Measurements from ENCODE around the gene EARS2. TPM values are rescaled to one million over a fixed set of nuclear protein-coding genes. Genes with fewer than 3 reads are reported as not detected.

Gene EARS2
- total and polyA plus RNA-seq, 2 of the 4 experiments (the other 2 are of a cell fraction) = 28.1 to 37.8 TPM

DNA sequence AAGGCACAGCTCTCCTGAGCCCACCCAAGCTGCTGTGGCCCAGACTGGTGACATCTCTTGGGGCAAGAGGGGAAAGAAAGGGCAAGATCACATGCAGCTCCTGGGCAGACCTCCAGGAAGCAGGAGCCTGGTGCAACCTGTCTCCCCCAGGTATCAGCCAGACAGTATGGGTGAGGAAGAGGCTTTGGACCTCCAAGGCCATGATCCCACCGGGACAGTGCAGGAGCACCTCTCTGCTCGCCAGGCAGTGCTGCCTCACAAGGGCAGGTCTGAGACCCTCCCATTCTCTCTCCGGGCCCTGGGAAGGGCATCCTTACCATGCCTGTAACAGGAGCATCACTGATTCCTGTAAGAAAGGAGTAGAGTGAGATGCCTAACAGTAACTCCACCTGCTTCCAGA is 78.6 kb downstream of the EARS2 start:
- H3K23ac ChIP-seq (ENCODE audit: low read depth, low read length) = no peak overlapping the region
- H2BK20ac ChIP-seq (ENCODE audit: low read depth, low read length) = no peak overlapping the region
- H3K9ac ChIP-seq (ENCODE audit: low read depth, low read length) = no peak overlapping the region
- H3K56ac ChIP-seq (ENCODE audit: extremely low read depth, insufficient read depth, low read length) = no peak overlapping the region
- H3K4me3 ChIP-seq (ENCODE audit: insufficient read depth, low read depth, low read length) = no peak overlapping the region
- H3K27ac ChIP-seq (ENCODE audit: insufficient read depth, low read length) = no peak overlapping the region
- no peaks in the 10 kb centered on the region for H3K4me1 ChIP-seq (ENCODE audit: control insufficient read depth, insufficient read depth, low read length)
- no peaks in the 10 kb centered on the region for H3K9me3 ChIP-seq (ENCODE audit: control insufficient read depth, insufficient read depth, low read length)
- no peaks in the 10 kb centered on the region for H3K27me3 ChIP-seq (ENCODE audit: control insufficient read depth, insufficient read depth, low read length)
- H3K18ac ChIP-seq (ENCODE audit: low read depth, low read length) = no peak overlapping the region
- H4K20me1 ChIP-seq (ENCODE audit: insufficient read depth, low read length) = no peaks in the 10 kb centered on the region
- H3K9me1 ChIP-seq (ENCODE audit: insufficient read depth, low read length) = no peaks in the 10 kb centered on the region
- H4K5ac ChIP-seq (ENCODE audit: low read depth, low read length) = no peak overlapping the region
- no peak overlapping the region for H3K14ac ChIP-seq (replicated peaks; ENCODE audit: low read depth, low read length)
- no peak overlapping the region for H3K4me2 ChIP-seq (ENCODE audit: low read depth, low read length)
- H2AK9ac ChIP-seq (replicated peaks; ENCODE audit: low read depth, low read length, poor library complexity) = no peak overlapping the region
- no peaks in the 10 kb centered on the region for H3K79me1 ChIP-seq (ENCODE audit: low read depth in 1 of 2, low read length in 2 of 2)
- H3K4ac ChIP-seq (ENCODE audit: low read depth, low read length) = no peak overlapping the region
- dilution Hi-C loops (cut with HindIII; ENCODE audit: low sequenced_read_pairs, unreplicated experiment) = no loop called here
- H2AFZ ChIP-seq (replicated peaks; ENCODE audit: low read length, poor library complexity) = no peak overlapping the region
- ATAC-seq (ENCODE audit: low read depth) (no peak), DNase-seq (no peak)
- intact Hi-C loops (cut with micrococcal nuclease) = no loop called here
- CTCF ChIA-PET = interaction anchor here (0.5 kb wide), 1 partner anchor 113 kb away, joined by 3 read pairs; no protein-coding TSS in a partner anchor
- in situ Hi-C loops (cut with MboI; ENCODE audit: low sequenced_read_pairs) = no loop called here
- POLR2A ChIA-PET (ENCODE audit: unreplicated experiment) = no interaction called here
- no peak overlapping the region for H4K8ac ChIP-seq (ENCODE audit: low read depth in 2 of 2, low read length in 2 of 2)
- H4K91ac ChIP-seq (ENCODE audit: insufficient read depth, low read depth, low read length) = no peak overlapping the region
- no peak overlapping the region for H2AK5ac ChIP-seq (ENCODE audit: low read depth, low read length)
- H3K36me3 ChIP-seq (ENCODE audit: control insufficient read depth, insufficient read depth, low read length) = peaks cover 56% of the 10 kb centered on the region
- H2BK15ac ChIP-seq (ENCODE audit: low read depth, low read length) = no peak overlapping the region
- no CpG with 5 or more reads among the region's 3 CpGs for WGBS, 2 experiments (ENCODE audit: extremely low coverage in 2 of 2, insufficient read length in 1 of 2)
- H2BK120ac ChIP-seq (ENCODE audit: low read depth, low read length) = no peak overlapping the region
- no TSS peak for BruUV-seq (replicated peaks)
- H2BK5ac ChIP-seq (ENCODE audit: low read depth, low read length, poor library complexity, severe bottlenecking) = no peak overlapping the region
- TF ChIP-seq CHD1 (IDR thresholded peaks at IDR 0.05; ENCODE audit: low read depth, low read length) (no peak), MAZ (IDR thresholded peaks at IDR 0.05; ENCODE audit: borderline replicate concordance, low read depth, low read length) (no peak), POLR2A (IDR thresholded peaks at IDR 0.05; ENCODE audit: low read depth, low read length) (no peak), RAD21 (IDR thresholded peaks at IDR 0.05; ENCODE audit: low read length) (no peak), SMC3 (IDR thresholded peaks at IDR 0.05; ENCODE audit: low read depth, low read length) (no peak), RCOR1 (IDR thresholded peaks at IDR 0.05; ENCODE audit: insufficient replicate concordance, low read length) (no peak), NFE2L2 (IDR thresholded peaks at IDR 0.05; ENCODE audit: low read depth, low read length) (no peak), FOS (IDR thresholded peaks at IDR 0.05; ENCODE audit: low read depth, low read length) (no peak)
- TF ChIP-seq, protein P1, sequence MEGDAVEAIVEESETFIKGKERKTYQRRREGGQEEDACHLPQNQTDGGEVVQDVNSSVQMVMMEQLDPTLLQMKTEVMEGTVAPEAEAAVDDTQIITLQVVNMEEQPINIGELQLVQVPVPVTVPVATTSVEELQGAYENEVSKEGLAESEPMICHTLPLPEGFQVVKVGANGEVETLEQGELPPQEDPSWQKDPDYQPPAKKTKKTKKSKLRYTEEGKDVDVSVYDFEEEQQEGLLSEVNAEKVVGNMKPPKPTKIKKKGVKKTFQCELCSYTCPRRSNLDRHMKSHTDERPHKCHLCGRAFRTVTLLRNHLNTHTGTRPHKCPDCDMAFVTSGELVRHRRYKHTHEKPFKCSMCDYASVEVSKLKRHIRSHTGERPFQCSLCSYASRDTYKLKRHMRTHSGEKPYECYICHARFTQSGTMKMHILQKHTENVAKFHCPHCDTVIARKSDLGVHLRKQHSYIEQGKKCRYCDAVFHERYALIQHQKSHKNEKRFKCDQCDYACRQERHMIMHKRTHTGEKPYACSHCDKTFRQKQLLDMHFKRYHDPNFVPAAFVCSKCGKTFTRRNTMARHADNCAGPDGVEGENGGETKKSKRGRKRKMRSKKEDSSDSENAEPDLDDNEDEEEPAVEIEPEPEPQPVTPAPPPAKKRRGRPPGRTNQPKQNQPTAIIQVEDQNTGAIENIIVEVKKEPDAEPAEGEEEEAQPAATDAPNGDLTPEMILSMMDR (conservative IDR thresholded peaks at IDR 0.05; ENCODE audit: low read depth, low read length) = no peak
- TF ChIP-seq, protein P2, sequence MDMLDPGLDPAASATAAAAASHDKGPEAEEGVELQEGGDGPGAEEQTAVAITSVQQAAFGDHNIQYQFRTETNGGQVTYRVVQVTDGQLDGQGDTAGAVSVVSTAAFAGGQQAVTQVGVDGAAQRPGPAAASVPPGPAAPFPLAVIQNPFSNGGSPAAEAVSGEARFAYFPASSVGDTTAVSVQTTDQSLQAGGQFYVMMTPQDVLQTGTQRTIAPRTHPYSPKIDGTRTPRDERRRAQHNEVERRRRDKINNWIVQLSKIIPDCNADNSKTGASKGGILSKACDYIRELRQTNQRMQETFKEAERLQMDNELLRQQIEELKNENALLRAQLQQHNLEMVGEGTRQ (IDR thresholded peaks at IDR 0.05; ENCODE audit: low read depth, low read length) = no peak
- TF ChIP-seq, protein P3, sequence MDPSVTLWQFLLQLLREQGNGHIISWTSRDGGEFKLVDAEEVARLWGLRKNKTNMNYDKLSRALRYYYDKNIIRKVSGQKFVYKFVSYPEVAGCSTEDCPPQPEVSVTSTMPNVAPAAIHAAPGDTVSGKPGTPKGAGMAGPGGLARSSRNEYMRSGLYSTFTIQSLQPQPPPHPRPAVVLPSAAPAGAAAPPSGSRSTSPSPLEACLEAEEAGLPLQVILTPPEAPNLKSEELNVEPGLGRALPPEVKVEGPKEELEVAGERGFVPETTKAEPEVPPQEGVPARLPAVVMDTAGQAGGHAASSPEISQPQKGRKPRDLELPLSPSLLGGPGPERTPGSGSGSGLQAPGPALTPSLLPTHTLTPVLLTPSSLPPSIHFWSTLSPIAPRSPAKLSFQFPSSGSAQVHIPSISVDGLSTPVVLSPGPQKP (IDR thresholded peaks at IDR 0.05; ENCODE audit: borderline replicate concordance, low read depth, low read length) = no peak
